HCT116 (cell line): ENCODE measurements around the gene MYO3B.

Experiments
- CTCF ChIP-seq, 3 experiments: fragments of 200-600 bp in 1 of 3; sonication (generic) in 1 of 3; IDR thresholded peaks in 2 of 3; conservative IDR thresholded peaks in 1 of 3; 2 replicates each; pipeline ENCODE4 v1.5.1; 2012 to 2017; ENCODE audit warnings: low read depth in 2 of 3, low read length in 2 of 3, antibody characterized with exemption in 1 of 3, borderline replicate concordance in 1 of 3, control low read depth in 1 of 3, mild to moderate bottlenecking in 1 of 3, mixed read lengths in 1 of 3, mixed run types in 1 of 3, moderate library complexity in 1 of 3; ENCODE audit not compliant: insufficient read depth in 1 of 3
- ELF1 ChIP-seq: IDR thresholded peaks from 2 replicates; pipeline ENCODE4 v1.6.1; 2012; ENCODE audit warnings: low read depth, borderline replicate concordance
- EZH2 ChIP-seq: fragments of 200-600 bp; sonication (generic); IDR thresholded peaks from 2 replicates; pipeline ENCODE4 v1.6.1; 2017; ENCODE audit warnings: antibody characterized with exemption, mixed run types
- JUND ChIP-seq: IDR thresholded peaks from 2 replicates; pipeline ENCODE4 v1.6.1; 2012
- MAX ChIP-seq: IDR thresholded peaks from 2 replicates; pipeline ENCODE4 v1.6.1; 2012
- POLR2A ChIP-seq: IDR thresholded peaks from 2 replicates; pipeline ENCODE4 v1.7.0; 2011; ENCODE audit warnings: borderline replicate concordance; ENCODE audit not compliant: insufficient read depth, insufficient read length; ENCODE audit errors: extremely low read depth
- RAD21 ChIP-seq: IDR thresholded peaks from 2 replicates; pipeline ENCODE4 v1.6.1; 2012; ENCODE audit warnings: low read depth, mild to moderate bottlenecking
- REST ChIP-seq: IDR thresholded peaks from 2 replicates; pipeline ENCODE4 v1.6.1; 2012; ENCODE audit warnings: low read depth
- TCF7L2 ChIP-seq: IDR thresholded peaks from 2 replicates; pipeline ENCODE4 v1.7.0; 2011; ENCODE audit warnings: borderline replicate concordance, inconsistent platforms; ENCODE audit not compliant: insufficient read depth, insufficient read length; ENCODE audit errors: extremely low read depth
- YY1 ChIP-seq: IDR thresholded peaks from 2 replicates; pipeline ENCODE4 v1.6.1; 2011; ENCODE audit warnings: low read length, low read depth, moderate library complexity, mild to moderate bottlenecking; ENCODE audit not compliant: insufficient replicate concordance; ENCODE audit errors: extremely low read depth
- ZFX ChIP-seq: fragments of 450-650 bp; IDR thresholded peaks from 2 replicates; pipeline ENCODE4 v1.6.1; 2017
- ZNF274 ChIP-seq: fragments of 200-500 bp; sonication (Bioruptor generic); IDR thresholded peaks from 2 replicates; pipeline ENCODE4 v1.6.1; 2014; ENCODE audit warnings: mild to moderate bottlenecking, low read depth, low read length, inconsistent platforms

- no peak for TF ChIP-seq REST
- TF ChIP-seq CTCF (IDR thresholded peaks at IDR 0.05 in 2 of 3, conservative IDR thresholded peaks at IDR 0.05 in 1 of 3; ENCODE audit: borderline replicate concordance in 1 of 3, insufficient read depth in 1 of 3, low read depth in 2 of 3, low read length in 2 of 3) = no peak
- no peak for TF ChIP-seq YY1
- TF ChIP-seq RAD21 = no peak
- no peak for TF ChIP-seq ELF1
- TF ChIP-seq POLR2A = no peak
- no peak for TF ChIP-seq TCF7L2
- no peak for TF ChIP-seq MAX
- TF ChIP-seq EZH2 = no peak
- TF ChIP-seq JUND = no peak
- TF ChIP-seq ZNF274 = no peak
- no peak for TF ChIP-seq ZFX
Measured at GRCh38 chr2:170660409-170660808, 482.5 kb downstream of the MYO3B start.
